NCI-H2227 (cell line): ENCODE measurements around the gene SLC9A9.
"Not testable (repeated sequence)": the region's sequence is repeated elsewhere in the genome, so short reads cannot be mapped to it uniquely, and the experiment has no call there.

Source experiments
- DNase-seq: peaks from one replicate; lab custom pipeline; 2025; ENCODE audit not compliant: unreplicated experiment; lab: John Stamatoyannopoulos, UW

The SLC9A9 gene

DNA sequence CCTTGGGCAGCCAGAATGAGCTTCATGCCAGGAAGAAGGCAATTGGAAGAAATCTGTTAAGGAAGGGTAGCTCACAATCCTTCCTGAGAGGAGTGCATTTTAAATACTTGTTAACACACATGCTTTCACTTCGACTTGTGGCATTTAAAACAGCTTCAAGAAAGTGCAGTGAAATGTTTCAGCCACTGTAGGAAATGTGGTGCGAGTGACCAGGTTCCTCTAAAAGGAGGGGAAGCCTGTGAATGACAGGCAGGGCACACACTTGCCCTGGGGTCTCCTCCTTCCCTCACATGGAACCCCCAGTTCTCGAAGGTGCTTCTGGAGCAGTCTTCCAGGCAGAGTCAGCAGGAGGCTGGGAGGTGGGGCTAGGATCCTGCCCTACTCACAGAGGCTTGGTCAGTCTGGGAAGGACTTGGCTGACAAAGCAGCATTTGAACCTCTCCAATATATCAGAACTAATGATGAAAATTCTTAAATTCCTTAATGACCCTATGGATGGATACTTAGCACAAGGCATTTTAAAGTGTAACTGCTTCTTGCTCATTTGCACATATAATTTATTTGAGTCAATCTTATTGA is 370.1 kb downstream of the SLC9A9 start:
- no peak for DNase-seq

DNA sequence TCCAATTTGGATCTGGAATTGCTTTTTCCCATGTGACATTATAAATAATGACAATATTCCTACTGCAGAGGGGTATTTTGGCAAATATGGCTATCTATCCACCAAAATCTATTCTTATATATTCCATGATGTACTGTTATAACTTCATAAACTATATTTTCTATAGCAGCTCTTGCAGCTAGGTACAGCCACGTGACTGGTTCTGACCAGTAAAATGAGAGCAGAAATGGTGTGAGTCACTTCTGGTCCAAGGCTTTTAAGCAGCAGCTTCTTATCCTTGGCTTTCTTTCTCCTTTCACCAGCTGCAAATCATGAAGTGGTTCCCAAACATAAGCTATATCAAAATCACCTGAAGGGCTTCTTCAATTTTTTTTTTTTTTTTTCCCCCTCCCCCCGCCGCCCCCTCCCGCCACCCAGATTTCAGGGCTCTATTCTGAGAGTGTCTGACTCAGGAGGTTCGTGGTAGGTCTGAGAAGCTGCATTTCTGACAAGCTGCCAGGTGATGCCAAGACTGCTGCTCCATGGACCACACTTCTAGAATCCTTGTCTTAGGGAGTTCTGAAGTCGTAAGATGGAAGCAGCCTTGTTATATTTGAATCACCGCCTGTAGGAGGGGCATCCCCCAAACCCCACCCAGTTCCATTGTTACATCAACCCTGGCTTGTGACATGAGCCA is 371.2 kb downstream of the SLC9A9 start:
- no peak for DNase-seq

DNA sequence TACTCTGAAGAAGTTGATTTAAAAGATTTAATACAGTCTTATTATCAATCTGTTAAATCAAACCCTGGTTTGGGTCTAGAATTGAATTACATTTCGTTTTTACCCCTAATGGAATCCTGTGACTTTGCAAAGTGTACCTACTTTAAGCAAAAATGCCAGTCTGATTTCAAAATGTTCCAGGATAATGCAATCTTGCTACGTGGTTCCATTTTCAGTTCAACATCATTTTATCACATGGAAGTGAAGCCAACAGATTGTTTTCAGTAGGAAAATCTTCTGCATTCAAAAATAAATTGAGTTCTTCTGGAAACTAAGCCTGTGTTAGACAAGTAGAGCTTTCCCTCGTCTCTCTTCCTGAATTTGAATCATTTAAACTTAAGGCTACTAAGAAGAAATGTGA is 372.3 kb downstream of the SLC9A9 start:
- no peak for DNase-seq

DNA sequence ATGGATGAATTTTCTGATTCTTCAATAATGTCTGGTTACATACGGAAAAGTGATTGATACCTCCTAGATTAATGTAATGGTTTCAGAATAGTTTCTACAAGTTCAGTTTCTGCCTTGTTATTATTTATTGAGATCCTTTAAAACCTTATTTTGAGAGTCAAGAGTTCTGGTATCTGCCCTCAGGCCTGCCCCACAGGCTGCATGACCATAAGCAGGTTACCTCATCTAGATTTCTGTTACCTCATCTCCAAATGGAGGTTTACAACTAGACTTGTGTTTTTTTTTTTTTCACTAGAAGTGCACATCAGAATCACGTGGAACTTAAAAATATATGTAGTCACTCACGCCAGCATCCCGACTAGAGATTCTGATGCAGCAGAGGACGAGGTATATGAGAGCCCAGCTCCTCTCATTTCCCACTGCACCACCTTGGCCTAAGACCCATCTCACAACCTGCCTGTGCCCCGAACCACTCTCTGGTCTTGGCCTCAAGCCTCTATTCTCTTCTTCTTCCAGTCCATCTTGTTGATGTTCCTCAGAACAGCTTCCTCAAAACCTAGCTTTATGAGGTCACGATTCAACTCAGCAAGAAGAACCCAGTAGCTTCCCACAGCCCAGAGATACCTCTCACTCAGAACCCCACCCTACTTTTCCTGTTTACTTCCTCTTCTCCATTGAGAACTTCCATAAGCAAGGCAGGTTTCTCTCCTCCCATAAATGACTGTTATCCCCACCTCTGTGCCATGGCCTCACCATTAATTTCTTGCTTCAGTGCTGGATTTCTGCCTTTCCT is 375.3 kb downstream of the SLC9A9 start:
- no peak for DNase-seq

DNA sequence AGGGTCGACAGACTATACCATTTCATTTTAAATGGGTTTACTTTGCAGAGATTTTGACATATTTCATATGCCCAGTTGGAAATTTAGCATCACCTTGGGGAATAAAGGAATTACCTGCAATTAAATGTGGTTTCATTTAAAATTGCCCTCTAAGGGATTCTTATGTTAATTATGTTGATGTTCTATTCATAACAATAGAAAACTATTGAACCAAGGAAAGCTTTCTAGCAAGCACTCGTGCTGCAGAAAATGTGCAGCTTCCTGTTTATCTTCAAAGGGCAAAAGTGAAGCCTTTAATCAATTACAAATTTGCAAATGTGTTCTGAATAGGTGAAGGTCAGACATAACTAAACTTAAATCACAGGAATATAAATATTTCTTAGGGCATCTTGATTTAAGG is 376.6 kb downstream of the SLC9A9 start:
- no peak for DNase-seq

DNA sequence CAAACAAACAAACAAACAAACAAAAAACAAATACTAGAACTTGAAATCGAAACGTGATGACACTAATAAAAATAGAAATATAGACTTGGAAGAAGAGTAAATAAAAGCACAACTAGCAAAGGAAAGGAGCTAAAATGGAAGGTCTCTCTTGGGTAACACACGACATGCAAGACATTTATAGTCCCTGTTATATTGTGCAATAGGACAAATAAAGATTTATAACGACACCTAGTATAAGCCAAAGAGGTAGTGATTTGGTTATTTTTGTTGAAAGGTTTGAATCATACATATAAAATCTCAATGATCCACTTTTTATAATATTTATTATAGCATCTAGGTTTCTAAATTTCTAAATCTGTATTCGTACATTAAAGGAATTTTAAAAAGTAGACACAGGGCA is 379.1 kb downstream of the SLC9A9 start:
- DNase-seq: no peak

DNA sequence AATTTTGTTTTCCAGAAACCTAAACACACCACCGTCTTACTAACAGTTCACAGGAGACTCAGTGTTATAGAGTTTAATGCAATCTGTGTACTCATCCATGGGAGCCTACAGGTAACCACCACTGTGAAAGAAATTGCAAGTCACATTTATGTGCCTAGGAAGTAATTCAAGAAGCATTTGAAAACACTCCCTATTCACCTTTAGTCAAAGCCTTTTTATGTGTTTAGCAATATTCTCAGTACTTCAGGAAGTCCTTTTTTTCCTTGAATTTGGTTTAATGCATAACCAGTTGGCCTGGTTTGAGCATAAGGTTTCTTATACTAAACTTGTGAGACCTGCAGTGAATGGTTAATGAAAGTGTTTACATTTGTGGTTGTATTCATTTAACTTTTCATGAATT is 382.6 kb downstream of the SLC9A9 start:
- no peak for DNase-seq

DNA sequence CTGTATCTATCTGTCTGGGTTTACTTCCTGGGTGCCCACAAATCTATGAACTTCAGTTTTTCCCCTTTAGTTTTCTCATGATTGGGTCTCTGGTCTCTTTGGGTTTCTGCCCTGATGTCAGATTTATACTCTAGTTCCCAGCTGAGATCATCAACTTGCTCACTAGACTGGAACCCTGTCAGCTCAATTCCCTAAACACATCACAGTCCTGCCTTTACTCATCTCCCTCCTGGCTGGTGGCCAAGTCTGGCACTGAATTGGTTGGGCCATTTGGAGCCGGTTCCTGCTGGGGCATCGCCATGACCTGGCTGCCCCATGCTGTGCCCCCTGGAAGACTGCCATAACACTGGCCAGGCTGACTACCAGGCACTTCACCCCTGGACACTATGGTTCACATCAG is 383.4 kb downstream of the SLC9A9 start:
- no peak for DNase-seq

DNA sequence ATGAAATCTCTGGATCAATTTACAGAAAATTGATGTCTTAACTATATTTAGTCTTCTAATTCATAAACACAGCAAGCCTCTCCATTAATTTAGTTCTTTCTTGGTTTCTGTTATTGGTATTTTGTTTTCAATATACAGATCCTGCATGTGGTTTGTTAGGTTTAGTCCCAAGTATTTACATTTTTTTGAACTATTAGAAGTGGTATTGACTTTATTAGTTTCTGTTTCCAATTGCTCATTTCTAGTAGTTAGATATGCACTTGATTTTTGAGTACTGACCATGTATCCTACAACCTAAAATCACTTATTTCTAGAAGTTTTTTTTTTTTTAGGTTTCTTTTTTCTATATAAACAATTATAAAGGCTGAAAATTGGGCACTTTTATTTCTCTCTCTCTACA is 392.8 kb downstream of the SLC9A9 start:
- no peak for DNase-seq

DNA sequence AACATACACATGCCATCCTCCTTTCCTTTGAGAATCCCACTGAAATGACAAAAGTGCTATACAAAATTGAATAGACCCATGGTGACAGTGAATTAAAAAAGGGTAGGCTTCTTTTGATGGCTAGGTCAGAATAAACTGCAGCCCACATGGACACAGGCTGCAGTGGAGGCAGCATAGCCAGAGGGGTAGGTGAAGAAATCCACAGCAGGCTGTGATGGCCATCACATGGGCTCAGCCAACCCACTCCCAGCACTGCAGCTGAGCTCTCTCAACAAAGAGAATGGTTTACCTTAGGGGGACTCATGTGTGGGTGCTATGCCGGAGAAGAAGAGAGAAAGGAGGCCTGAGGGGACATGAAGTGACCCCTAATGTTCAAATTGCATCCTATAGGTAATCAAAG is 397.6 kb downstream of the SLC9A9 start:
- no peak for DNase-seq

DNA sequence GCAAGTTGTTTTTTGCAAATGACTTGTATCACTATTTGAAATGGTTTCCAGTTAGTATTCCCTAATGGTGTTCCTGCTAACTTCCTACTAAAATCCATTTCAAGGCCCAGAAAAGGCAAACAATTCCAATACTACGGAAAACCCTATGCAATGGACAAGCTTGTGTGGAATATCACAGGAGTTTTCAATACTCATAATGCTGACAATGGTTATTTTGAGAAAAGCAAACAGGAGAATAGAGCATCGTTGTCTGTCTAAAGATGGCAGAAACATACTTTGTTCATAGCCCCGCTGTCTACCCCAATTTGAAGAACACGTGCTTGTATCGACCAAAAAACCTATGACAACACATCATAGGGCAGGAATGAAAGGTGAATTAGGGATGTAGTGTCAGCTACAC is 400.8 kb downstream of the SLC9A9 start:
- DNase-seq: no peak

DNA sequence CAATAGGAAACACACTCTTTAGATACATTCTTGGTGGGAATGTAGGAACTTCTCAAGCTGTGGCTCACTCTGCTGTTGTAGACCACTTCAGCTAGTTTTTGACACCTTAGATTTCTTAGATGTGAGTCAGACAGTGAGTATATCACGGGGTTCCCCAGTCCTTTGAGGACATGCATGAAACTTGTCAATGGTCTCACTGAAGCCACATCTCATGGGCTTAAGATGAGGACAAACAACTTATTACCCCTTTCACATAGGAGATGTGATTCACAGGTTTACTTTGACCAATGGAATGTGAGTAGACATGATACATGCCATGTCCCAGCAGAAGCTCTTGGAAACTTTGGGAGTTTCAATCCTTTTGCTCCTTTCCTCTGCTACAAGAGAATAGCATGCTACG is 403.1 kb downstream of the SLC9A9 start:
- no peak for DNase-seq

DNA sequence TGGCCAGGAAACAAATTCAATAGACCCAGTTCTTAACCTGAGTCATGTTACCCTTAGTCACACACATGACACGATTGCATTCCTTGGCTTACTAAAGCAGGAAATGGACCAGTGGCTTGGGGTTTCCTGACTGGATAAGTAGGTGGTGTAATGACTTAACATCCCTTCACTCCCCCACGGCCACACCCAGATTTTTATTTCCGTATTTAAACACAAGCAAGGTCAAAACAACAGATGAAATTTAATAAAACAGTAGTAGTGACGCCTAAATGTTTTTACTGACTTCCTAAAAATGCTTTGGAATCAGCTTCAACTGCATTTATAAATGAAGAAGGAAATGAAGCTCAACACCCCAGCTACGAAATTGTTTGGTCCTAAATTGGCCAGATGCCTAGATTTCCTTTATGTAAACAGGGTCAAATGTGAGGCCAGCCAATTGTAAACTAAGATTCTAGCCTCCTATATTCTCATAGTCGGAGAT is 404.4 kb downstream of the SLC9A9 start:
- no peak for DNase-seq

DNA sequence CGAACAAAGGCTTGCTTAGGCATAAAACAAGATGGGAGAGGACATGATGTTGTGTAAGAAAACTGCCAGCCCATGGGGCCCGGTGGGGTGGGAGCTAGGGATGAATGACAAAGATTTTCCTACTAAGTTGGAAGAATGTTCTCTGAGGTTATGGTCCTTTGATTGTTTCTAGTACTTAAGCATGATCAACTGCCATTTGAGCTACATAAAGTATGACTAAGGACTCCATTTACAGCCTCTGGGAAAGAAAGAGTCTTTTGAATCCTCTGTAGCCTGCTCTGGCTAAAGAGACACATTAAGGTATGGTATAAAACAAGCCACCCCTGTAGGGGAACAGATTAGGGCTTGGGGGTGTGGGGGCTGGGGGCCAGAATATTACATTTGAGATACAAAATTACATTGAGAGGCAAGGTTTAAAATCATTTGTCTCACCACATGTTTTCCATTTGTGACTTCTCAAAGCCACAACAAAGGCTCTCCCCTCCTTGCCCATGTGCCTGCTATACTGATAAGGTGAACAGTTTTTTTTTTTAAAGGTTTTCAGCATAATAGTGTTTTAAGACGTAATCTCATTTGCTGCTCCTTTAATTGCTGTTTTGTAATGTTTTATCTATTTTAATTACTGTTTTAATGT is 405.3 kb downstream of the SLC9A9 start:
- no peak for DNase-seq

DNA sequence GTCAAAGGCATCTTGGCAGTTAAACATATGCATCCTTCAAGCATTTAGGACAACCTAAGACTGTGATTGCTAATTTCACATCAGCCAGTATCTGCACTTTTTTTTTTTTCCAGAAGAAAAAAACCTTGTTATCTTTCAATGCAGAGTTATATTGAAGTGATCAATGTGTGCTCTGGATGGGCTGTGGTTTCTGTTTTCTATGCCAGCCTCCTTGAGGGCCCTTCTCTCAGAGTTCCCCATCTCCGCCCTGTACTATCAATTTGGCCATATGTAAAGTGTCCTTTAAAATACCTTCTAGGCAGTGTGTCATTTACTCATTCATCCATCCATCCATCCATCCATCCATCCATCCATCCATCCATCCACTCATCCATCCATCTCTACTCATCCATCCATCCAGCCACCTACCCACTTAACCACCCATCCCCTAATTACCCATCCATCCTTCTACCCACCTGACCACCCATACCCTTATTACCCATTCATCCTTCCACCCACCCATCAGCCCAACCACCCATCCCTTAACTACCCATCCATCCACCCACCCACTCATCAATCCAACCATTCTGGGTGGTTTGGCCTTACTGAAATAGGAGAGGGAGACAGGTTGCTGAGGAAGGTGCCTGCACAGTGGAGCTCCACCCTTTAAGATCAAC is 406.6 kb downstream of the SLC9A9 start:
- no peak for DNase-seq

DNA sequence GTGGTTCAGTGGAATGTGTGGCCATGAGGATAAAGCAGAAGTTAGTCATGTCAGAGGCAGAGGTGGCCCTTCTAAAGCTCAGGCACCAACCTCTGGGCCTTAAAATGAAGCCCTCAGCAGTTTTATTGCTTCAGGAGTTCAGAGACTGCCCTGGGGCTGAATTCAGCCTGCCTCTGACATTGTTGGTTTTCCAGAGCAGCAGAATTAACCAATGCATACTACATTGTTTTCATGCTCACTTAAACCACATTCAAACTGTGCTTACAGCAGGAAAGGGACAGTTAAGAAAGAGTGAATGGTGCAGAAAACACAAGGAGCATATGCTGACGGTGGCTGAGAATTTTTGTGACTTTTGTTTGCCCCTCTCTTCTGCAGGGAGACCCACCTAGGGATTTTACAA is 408.5 kb downstream of the SLC9A9 start:
- no peak for DNase-seq

DNA sequence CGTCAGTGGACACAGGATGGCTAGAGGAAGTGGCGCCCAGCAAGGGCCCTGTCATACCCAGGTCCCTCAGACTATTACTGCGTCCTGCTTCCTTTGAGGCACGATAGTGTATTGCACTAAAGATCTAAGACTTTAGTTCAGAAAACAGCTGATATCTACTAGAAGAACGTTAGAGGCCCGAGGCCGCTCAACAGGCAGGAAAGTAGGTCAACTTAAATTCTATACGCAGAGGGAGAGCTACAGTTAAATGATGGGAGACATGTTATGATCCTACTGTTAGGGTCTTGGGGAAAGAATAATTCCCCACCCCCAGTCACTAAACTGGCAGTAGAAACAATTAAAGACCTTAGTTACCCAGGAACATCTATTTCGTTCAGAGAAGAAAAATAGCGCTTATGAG is 410.9 kb downstream of the SLC9A9 start:
- no peak for DNase-seq

DNA sequence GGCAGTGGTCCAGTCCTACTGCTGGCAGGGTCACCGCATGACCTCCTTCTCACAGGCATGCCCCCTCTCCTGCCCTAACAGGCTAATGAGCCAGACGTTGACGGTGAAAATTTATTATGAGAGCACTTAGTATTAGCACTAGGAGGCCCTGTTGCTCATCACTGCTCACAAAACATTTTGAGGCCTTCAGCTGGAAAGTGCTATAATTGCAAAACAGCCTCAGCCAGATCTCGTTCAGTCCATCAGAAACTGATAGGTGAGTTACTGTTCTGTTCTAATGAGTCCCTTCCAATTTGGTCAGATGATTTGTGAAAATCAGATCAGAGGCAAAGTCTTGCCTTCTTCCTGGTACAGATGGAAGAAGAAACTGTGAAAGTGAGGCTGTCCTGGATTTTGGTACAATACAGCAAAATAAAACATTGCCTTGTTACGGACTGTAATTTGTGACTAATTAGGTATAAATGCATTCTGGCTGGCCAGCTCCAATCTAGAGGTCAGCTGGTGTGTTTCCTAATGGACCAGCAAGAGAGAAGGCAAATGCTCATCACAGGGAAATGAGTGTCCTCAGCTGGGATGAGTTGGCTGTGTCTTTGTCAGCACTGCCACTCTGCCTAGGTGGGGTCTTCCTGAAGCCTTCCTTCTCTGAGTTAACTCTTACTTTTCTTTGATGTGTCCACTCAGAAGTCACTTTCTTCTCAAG is 411.9 kb downstream of the SLC9A9 start:
- DNase-seq: no peak

DNA sequence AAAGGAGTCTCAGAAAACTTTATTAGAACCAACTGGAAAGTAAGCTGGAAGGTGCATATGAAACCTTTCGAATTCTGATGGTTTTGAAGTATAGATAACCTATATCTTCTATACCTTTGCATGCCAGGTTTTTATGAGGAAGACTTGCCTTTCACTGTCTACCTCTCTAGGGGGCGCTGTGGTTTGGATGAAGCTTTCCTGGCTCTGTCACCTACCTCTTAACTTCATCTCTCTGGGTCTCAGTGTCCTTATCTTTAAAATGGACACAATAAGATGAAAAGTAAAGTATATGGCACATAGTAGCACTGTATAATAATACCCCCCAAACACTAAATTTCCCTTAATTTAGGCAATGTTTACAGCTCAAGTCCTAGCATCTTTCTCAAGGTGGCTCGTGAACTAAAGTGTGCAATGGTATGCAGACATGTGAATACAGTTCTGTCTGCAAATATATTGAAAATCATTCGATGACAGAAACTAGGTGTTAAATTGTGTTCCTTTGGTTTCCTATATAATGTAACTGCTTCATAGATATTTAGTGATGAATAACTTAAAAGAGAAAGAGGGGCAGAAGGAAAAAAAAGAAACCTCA is 414.4 kb downstream of the SLC9A9 start:
- no peak for DNase-seq

DNA sequence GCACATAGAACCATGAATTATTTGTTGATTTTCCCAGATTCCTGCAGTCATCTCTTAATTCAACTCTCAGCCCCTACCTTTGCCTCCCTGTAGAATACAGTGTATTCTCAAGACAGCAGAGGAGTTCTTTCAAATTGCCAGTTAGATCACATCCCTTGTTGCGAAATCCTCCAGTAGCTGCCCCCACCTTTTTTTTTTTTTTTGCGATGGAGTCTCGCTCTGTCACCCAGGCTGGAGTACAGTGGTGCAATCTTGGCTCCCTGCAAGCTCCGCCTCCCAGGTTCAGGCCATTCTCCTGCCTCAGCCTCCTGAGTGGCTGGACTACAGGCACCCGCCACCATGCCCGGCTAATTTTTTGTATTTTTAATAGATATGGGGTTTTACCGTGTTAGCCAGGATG is 417.0 kb downstream of the SLC9A9 start:
- not testable (repeated sequence) for DNase-seq
